ENCODE measurements around the gene HOXA5.

DNA sequence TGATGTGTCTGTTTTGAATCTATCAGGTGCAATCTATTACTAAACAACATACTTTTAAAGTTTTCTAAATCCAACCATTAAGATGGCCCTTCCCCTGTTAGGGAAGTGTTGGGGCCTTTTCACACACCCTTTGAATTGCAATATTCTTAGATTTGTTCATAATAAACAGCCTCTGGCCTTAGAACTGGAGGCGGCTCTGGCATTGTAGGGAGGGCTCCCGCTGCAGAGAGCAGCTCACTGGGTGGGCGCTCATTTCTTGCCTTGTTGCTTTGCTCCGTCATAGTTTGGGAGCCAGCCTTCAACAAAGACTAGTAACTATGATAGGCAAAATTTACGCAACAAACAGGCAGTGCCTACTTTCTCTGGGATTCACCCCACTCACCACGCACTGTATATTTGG lies 34.9 kb upstream of the HOXA5 start:
- TF ChIP-seq POLR2A (IDR thresholded peaks at IDR 0.05), result no peak
- no peak for TF ChIP-seq EP300 (IDR thresholded peaks at IDR 0.05)
